GM19397 (cell line): ENCODE data around the gene ZFP1.

Source experiments
- ATAC-seq: cut with Tn5 transposase; IDR thresholded peaks from one replicate; pipeline ENCODE4 v1.9.1; 2021; ENCODE audit warnings: mild to moderate bottlenecking, moderate library complexity; ENCODE audit not compliant: unreplicated experiment

The ZFP1 gene

GRCh38 chr16:75147968-75148310 lies 385 bp upstream of the ZFP1 start:
- ATAC-seq = no peak

GRCh38 chr16:75151798-75152197 lies 3.5 kb downstream of the ZFP1 start:
- no peak for ATAC-seq

- no peak for ATAC-seq
These were observed 4.3 kb downstream of the ZFP1 start for GRCh38 chr16:75152635-75153034.

- no peak for ATAC-seq
These were observed 12.1 kb downstream of the ZFP1 start for GRCh38 chr16:75160386-75160785.

GRCh38 chr16:75169899-75170405 lies 21.6 kb downstream of the ZFP1 start:
- ATAC-seq = no peak

GRCh38 chr16:75172578-75172977 lies 24.3 kb downstream of the ZFP1 start:
- ATAC-seq = no peak

GRCh38 chr16:75175074-75175473 lies 26.8 kb downstream of the ZFP1 start:
- ATAC-seq = no peak

GRCh38 chr16:75176926-75177325 lies 28.6 kb downstream of the ZFP1 start:
- no peak for ATAC-seq

GRCh38 chr16:75179208-75179607 lies 30.9 kb downstream of the ZFP1 start:
- ATAC-seq = no peak

- no peak for ATAC-seq
These were observed 33.3 kb downstream of the ZFP1 start for GRCh38 chr16:75181630-75182029.

GRCh38 chr16:75188832-75189477 lies 40.6 kb downstream of the ZFP1 start:
- ATAC-seq = no peak

- ATAC-seq = no peak
These were observed 41.4 kb downstream of the ZFP1 start for GRCh38 chr16:75189638-75190245.

GRCh38 chr16:75192606-75193264 lies 44.4 kb downstream of the ZFP1 start:
- no peak for ATAC-seq

- ATAC-seq = no peak
These were observed 44.9 kb downstream of the ZFP1 start for GRCh38 chr16:75193265-75193650.

GRCh38 chr16:75193730-75194444 lies 45.6 kb downstream of the ZFP1 start:
- ATAC-seq = no peak

- ATAC-seq = no peak
These were observed 47.8 kb downstream of the ZFP1 start for GRCh38 chr16:75195811-75196790.

GRCh38 chr16:75196836-75197235 lies 48.5 kb downstream of the ZFP1 start:
- no peak for ATAC-seq

- no peak for ATAC-seq
These were observed 49.3 kb downstream of the ZFP1 start for GRCh38 chr16:75197522-75198134.

GRCh38 chr16:75198135-75198600 lies 49.8 kb downstream of the ZFP1 start:
- no peak for ATAC-seq

- no peak for ATAC-seq
These were observed 53.8 kb downstream of the ZFP1 start for GRCh38 chr16:75202069-75202590.
